Cardiac fibroblast (primary cell): ENCODE results near the gene TXNRD2.

Source experiments
- DNase-seq, 2 donors: peaks; one replicate each; pipeline versions ENCODE4 v3.0.0 to v3.0.0-alpha.2; 2010; ENCODE audit warnings: low read depth in 2 of 2
- H3K4me3 ChIP-seq, 2 donors: replicated peaks in 1 of 2; 1 replicate in 1 of 2; 2 replicates in 1 of 2; pipeline ENCODE4 v1.5.1; 2011; ENCODE audit warnings: low read depth in 2 of 2, low read length in 2 of 2, mild to moderate bottlenecking in 2 of 2, moderate library complexity in 1 of 2
- TF ChIP-seq, protein P1 (sequence below): IDR thresholded peaks from one replicate; pipeline ENCODE4 v1.5.1; 2011; ENCODE audit warnings: low read depth, mild to moderate bottlenecking, low read length, inconsistent platforms

Gene TXNRD2

DNA sequence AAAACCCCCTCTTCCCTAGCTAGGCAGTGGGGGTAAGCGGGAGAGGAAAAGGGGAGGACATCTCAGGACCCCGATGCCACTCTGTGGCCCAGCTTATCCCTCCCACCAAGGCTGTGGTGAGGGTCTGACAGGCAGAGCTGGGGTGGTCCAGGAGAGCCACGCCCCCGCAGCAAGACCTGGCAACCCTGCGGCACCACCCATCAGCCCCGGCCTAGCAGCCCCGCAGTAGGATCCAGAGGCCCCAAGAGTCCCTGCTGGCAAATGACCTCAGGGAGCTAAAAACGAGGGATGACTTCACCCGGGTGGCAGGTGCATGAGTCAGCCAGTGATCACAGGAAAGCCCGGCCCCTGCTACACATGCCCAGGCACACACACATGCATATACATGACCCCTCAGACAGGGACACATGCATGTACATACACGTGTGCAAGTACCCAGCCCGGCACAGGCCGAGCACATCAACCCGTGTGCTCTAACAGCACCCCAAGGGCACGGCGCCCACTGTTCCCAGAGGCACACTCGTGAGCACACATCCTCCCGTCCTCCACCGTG is 42.7 kb upstream of the TXNRD2 start:
- no peak overlapping the region for H3K4me3 ChIP-seq
- TF ChIP-seq, protein P1, sequence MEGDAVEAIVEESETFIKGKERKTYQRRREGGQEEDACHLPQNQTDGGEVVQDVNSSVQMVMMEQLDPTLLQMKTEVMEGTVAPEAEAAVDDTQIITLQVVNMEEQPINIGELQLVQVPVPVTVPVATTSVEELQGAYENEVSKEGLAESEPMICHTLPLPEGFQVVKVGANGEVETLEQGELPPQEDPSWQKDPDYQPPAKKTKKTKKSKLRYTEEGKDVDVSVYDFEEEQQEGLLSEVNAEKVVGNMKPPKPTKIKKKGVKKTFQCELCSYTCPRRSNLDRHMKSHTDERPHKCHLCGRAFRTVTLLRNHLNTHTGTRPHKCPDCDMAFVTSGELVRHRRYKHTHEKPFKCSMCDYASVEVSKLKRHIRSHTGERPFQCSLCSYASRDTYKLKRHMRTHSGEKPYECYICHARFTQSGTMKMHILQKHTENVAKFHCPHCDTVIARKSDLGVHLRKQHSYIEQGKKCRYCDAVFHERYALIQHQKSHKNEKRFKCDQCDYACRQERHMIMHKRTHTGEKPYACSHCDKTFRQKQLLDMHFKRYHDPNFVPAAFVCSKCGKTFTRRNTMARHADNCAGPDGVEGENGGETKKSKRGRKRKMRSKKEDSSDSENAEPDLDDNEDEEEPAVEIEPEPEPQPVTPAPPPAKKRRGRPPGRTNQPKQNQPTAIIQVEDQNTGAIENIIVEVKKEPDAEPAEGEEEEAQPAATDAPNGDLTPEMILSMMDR: no peak
- DNase-seq: peak in 1 of 2 donors; percentile 76

GRCh38 chr22:19983741-19984140 is 42.1 kb upstream of the TXNRD2 start:
- TF ChIP-seq, protein P1: no peak
- no peak for DNase-seq
- H3K4me3 ChIP-seq: no peak overlapping the region

GRCh38 chr22:19982991-19983578 is 41.5 kb upstream of the TXNRD2 start:
- DNase-seq: no peak
- TF ChIP-seq, protein P1: no peak
- no peak overlapping the region for H3K4me3 ChIP-seq

DNA sequence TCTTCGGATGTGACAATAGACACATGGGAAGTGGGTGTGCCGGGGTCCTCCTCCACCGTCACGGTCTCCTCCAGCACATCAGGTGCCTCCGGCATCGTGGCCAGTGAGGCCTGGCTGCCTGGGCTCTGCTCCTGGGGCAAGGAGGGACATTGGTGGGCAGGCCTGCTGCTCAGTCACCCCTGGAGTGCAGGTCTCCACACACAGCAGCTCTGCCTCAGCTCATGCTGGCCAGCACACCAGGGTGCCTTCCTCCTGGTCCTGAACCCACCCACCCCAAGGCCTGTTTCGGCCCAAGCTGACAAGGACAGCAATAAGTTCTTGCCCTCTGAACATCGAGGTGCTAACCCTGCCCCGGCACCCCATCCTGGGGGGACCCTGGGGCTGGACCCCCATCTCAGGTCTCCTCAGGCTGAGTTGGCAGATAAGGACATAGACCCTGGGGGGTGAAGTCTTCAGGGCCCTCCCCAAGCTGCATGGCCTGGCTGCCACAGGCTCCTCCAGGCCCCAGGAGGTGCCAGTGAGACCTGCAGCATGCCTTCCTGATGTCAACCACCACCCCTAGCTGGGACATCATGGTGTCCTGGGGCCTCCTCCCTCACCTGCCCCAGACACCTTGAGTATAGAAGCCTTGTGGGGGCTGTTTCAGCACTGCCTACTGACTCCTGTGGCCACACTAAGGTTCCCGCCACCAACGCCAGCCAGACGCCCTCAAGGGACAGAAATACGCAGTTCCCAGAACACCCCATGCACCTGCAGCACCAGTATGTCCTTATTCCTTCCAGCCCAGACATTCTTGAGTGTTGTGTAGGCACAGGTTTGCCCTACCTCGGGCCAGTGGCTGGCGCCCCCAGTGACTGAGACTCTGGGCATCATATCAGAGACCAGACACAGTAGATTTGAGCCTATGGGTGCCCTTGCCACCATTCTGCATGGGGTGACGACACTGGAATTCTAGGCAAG is 40.6 kb upstream of the TXNRD2 start:
- no peak for DNase-seq
- TF ChIP-seq, protein P1: no peak
- H3K4me3 ChIP-seq: no peak overlapping the region

DNA sequence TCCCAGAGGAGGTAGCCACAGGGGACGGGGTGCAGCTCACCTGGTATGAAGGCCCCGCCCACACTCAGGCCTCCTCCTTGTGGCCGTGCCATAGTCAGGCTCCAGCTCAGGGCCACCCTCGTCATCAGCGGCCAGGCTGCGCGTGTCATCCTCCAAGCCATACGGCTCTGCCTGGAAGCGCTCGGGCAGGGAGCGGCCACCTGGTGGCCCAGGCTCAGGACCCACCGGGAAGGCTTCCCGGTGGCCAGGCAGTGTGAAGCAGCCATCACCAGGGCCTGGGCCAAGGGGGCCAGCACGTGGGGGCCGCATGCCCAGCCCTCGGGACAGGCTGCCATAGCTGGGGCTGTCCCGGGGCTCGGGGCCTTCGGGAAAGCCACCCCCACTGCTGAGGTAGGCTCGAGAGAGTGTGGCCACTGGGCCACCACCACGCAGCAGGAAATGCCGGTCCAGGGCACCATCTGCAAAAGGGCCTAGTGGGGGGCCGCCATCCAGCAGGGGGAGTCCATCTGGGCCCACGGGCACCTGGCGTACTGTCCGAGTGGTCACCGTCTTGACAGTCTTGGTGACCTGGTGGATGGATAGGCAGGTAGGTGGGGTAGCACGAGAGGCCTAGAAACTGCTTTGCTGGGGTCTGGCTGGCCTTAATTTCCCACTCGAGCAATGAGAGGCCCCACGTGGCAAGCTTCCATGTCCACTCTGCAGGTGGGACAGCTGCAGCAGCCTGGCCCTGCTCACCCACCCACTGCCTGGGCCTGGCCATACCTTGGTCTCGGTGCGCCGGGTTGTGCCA is 39.7 kb upstream of the TXNRD2 start:
- H3K4me3 ChIP-seq: no peak overlapping the region
- no peak for DNase-seq
- TF ChIP-seq, protein P1: no peak

DNA sequence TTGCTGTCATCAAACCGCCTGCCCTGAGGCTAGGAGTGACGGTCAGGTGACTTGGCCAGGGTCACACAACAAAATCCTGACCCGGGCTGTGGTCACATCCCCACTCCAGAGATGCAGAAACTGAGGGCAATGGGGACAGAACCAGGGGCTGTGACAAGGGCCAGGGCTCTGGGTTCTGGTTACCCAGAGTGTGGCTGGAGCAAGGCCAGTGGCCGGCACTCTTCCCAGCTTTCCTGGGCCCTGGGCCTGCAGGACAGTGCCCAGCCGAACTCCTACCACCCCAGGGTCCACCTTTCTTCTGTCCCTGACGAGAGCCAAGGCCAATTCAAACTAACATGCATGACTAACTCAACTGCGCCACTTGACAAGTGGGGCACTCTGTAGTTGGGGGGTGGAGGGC is 39.1 kb upstream of the TXNRD2 start:
- TF ChIP-seq, protein P1: no peak
- no peak for DNase-seq
- no peak overlapping the region for H3K4me3 ChIP-seq
